ENCODE data around the gene PDSS2. TPM values are rescaled to one million over a fixed set of nuclear protein-coding genes. Genes with fewer than 3 reads are reported as not detected.
A peak's percentile ranks its signal among the peaks of the same experiment; 100 is the strongest.

Gene PDSS2
- total RNA-seq, 1 donor from 2014 or later, result 10.8 TPM

- DNase-seq, result no peak
Observed at GRCh38 chr6:107116931-107117330, 342.4 kb downstream of the PDSS2 start.

- peak; percentile 13 for DNase-seq
Observed at GRCh38 chr6:107116328-107116892, 343.0 kb downstream of the PDSS2 start.

GRCh38 chr6:107115695-107116327, 343.6 kb downstream of the PDSS2 start:
- DNase-seq, result peak; percentile 24

GRCh38 chr6:107114926-107115694, 344.3 kb downstream of the PDSS2 start, which contains the start of gene BEND3:
BEND3 (minus strand) TSS chr6:107115515; CDS start chr6:107099285, 16,230 bp downstream.
- no peak for DNase-seq

DNA sequence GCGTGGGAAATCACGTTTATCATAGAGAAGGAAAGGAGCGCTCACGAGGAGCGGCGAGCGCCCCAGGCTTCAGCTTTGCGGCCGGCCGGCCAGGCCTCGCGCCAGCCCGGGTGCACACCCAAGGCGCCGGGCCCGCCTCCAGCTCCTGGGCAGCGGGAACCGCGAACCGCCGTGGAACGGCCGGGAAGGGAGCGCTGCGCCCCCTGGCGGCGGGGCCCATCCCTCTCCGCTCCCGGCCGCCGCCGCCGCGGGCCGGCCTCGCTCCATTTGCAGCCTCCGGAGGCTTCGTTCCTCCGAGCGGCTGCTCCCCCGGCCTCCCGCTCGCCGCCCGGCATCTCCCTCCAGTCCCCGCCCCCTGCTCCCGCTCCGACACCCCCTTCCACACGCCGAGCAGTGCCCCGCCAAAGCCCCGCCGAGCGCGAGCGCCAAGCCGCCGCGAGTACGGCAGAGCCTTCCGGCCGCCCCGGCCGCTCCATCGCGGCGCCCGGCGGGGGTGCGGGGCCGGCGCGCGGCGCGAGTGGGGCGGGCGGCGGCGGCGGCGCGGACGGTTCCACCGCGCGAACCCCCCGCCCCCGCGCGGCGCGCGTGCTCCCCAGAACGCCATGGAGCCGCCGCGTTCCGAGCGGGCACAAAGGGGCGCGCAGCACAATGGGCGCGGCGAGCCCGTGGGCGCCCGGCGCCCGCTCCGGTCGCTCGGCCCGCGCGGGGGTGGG, 345.0 kb downstream of the PDSS2 start:
- DNase-seq, result peak; percentile 72

DNA sequence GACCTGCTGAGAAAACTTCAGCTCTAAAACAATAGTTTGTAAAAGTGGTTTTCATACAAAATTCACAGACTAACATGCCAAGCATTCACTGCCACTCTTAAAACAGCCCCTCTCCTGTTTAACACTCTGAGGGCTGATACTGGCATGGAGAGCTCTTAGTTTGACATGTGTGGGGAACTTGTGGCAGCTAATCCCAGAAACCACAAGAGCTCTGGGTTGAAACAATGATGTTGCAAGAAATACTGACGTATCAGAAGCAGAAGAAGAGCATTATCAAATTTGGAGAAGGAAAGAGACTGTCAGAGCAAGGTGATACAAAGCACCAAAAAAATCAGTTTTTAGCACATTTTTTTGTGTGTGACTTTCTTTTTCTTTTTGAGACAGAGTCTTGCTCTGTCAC, 349.2 kb downstream of the PDSS2 start:
- DNase-seq, result no peak

DNA sequence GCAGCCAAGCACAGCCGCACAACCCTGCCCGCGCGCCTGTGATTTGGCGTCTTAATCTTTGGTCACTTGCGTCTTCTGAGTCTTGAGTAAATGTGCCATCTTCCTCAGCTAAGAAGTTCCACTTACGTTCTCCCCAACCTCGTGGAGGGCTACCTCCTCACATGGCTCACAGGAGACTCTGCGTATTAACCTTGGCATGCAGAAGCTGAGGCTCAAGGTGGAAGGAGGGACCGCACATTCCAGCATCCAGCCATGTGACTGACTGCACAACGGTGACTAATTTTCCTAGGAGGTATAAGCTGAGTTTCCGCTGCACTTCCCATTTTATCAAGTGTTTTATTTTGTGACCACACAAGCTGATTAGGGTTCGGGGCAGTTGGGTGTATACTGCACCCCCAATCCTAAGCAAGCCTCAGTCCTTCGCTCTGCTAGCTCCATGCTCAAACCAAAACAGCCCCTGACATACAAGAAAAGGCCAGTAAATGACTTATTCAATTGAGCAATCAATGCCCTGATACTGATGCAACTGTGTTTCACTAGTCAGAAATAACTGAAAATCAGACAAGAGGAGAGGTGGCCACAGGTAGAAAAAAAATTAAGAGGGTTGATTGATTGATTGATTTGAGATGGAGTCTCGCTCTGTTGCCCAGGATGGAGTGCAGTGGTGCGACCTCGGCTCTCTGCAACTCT, 351.0 kb downstream of the PDSS2 start:
- DNase-seq, result no peak

- DNase-seq, result no peak
Observed at GRCh38 chr6:107107791-107108190, 351.6 kb downstream of the PDSS2 start.

- no peak for DNase-seq
Observed at GRCh38 chr6:107106165-107106564, 353.2 kb downstream of the PDSS2 start.

GRCh38 chr6:107105511-107106116, 353.8 kb downstream of the PDSS2 start:
- no peak for DNase-seq

DNA sequence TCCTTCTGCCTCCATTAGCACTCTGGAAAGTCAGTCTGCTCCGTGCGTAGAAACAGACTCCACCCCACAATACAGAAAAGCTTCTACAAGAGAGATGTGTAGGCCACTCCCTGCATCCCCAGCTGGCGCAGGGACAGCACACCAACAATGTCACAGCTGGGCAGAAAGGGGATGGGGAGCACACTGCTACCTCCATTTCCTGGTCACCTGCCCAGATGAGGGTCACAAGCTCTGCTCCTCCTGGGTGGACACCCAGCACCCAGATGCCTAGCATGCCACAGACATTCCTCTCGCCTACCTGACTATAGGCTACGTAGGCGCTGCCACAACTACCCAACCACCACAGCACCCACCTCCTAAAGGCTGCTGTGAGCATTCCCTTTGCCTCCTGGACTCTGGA, 356.3 kb downstream of the PDSS2 start:
- no peak for DNase-seq

Small RNA genes within 50 kb of the gene (small RNA-seq; reads per million reads assigned to genes)
- gene AL591516.1 (ENCODE audit: low replicate concordance) (not detected), gene RNU6-1299P (ENCODE audit: low replicate concordance) (not detected)

Other genes starting within 250 kb of the PDSS2 start
- 5.9 TPM for gene SOBP, start 30.6 kb upstream of the PDSS2 start, total RNA-seq